Esophagus muscularis mucosa (tissue), 4 donors: ENCODE data around the gene CDC42SE2.

Experiments
- CTCF ChIP-seq, 3 experiments: fragments of 200-600 bp in 2 of 3; fragments of 450-650 bp in 1 of 3; sonication (generic) in 2 of 3; IDR thresholded peaks; one replicate each; pipeline ENCODE4 v1.5.1; 2017 to 2019; ENCODE audit warnings: antibody characterized with exemption in 3 of 3, mild to moderate bottlenecking in 2 of 3, moderate library complexity in 1 of 3
- EP300 ChIP-seq: sonication (generic); formaldehyde crosslinking; IDR thresholded peaks from one replicate; pipeline ENCODE4 v1.6.1; 2017; ENCODE audit warnings: antibody characterized with exemption
- POLR2A ChIP-seq: fragments of 450-650 bp; IDR thresholded peaks from one replicate; pipeline ENCODE4 v1.6.1; 2017; ENCODE audit warnings: antibody characterized with exemption, moderate library complexity, mild to moderate bottlenecking, low read depth

DNA sequence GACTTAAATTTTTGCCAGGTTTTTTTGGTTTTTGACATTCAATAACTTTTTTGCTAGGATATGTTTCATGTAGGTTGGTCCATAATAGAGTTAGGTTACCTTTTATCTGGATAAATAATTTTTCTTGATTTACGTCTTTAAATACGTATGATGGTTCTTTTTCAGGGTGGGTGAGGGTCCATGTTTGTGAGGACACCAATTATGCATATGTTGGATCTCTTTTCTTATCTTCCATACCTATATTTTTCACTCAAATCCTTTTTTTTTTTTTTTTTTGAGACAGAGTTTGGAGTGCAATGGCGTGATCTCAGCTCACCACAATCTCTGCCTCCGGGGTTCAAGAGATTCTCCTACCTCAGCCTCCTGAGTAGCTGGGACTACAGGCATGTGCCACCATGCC, 17.3 kb upstream of the CDC42SE2 start:
- TF ChIP-seq EP300 = no peak
- TF ChIP-seq POLR2A = no peak
- no peak for TF ChIP-seq CTCF (IDR thresholded peaks at IDR 0.05)
